CD1c-positive myeloid dendritic cell (primary cell): ENCODE results near the gene BICD2.
"Not testable (repeated sequence)": the region's sequence is repeated elsewhere in the genome, so short reads cannot be mapped to it uniquely, and the experiment has no call there.

ENCODE experiments used
- DNase-seq: peaks from one replicate; pipeline ENCODE4 v3.0.0-alpha.2; 2016; ENCODE audit errors: extremely low spot score

The BICD2 gene

DNA sequence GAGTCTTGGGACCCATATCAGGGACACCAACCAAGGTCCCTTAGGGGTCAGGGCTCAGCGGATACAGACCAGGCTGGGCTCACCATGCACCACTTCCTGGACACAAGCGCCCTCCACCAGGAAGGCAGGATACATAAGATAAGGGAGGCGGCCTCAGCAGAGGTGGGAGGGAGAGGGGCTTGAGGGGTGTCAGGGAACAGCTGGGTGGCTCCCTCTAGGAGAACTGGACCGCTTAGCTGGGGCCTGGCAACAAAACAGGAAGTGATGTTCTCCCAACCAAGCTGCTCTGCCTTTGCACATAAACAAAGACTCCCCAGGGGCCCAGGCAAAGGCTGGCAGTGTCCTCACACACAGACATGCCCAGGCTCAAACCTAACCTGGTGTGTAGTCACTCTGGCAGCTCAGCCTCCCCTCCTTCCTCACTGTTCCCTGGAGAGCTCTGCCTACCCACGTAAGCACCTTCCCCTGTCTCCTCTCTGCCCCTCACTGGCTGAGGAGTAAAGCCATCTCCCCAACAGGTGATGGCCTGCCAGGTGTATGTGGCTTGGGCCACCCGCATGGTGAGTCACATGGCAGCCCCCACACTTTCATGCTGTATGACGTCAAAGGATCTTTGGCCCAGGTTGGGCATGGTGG is 5.8 kb upstream of the BICD2 start:
- peak; percentile 41 for DNase-seq

DNA sequence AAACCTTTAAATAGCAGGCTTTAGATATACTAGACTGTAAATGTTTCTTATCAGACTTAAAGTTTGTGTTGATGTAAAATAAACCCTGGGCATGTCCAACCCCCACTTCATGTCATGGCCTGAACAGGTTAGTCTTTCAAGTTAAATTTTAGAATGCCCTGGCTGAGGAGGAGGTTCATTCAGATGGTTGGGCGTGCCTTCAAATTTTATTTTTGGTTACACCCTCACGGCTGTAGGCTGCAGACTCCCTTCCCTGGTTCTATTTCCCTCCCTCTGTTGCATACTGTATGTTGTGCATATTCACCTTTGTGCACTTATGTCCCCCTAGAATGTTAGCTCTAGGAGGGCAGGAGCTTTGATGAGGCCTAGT is 5.3 kb upstream of the BICD2 start:
- DNase-seq = no peak

DNA sequence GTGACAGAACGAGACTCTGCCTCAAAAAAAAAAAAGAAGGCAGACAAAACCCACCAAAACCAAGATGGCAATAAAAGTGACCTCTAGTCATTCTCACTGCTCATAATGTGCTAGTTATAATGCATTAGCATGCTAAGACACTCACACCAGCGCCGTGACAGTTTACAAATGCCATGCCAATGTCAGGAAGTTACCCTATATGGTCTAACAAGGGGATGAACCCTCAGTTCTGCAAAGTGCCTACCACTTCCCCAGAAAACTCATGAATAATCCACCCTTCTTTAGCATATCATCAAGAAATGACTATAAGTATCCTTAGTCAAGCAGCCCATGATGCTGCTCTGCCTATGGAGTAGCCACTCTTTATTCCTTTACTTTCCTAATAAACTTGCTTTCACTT is 4.7 kb upstream of the BICD2 start:
- DNase-seq = peak; percentile 73

DNA sequence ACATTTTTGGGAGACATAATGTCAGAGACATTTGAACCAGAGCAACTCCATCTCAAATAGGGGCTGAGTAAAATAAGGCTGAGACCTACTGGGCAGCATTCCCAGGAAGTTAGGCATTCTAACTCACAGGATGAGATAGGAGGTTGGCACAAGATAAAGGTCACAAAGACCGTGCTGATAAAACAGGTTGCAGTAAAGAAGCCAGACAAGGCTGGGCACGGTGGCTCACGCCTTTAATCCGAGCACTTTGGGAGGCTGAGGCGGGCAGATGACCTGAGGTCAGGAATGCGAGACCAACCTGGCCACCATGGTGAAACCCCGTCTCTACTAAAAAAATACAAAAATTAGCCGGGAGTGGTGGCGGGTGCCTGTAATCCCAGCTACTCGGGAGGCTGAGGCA is 4.2 kb upstream of the BICD2 start:
- not testable (repeated sequence) for DNase-seq

DNA sequence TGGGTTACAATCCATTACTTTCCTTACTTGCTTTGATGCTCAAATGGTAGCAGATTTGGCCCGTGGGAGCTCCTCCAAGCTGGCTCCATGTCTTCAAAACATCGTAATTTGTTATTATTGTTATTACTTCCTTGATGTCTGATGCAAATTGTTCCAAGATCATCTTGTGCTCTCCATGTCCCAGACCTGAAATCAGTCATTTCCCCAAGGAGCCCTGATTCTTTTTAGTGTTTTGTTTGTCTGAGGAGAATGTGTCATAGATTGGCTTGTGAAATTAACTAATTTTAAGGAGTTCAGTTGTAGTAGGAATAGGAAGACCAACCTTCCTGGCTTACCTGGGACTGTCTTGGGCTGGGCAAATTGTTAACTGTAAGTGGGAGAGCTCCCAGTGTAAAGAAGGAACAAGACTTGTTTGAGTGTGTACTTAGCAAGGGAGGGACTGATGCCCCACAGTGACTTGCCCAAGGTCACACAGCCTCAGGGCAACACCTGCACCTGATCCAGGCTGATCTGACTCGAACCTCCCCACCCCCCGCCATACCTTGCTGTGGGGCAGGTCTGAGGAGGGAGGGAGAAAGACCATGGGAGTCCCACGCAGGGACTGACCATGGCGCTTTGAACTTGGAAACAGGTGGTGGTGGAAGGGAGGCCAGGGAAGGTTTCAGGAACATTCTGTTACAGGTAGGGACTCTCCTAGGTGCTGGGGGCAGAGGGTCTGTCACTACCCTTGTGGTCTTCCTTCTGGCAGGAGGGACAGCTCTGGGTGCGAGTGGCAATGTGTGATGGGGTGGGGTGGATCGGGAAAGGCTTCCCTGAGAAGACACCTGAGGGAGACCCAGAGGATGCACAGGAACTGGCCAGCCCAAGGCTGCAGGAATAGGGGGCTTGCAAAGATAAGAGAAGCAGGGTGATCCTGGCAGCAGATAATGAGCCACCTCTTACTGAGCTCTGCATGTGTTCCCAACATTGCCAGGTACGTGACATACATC is 2.7 kb upstream of the BICD2 start:
- no peak for DNase-seq

DNA sequence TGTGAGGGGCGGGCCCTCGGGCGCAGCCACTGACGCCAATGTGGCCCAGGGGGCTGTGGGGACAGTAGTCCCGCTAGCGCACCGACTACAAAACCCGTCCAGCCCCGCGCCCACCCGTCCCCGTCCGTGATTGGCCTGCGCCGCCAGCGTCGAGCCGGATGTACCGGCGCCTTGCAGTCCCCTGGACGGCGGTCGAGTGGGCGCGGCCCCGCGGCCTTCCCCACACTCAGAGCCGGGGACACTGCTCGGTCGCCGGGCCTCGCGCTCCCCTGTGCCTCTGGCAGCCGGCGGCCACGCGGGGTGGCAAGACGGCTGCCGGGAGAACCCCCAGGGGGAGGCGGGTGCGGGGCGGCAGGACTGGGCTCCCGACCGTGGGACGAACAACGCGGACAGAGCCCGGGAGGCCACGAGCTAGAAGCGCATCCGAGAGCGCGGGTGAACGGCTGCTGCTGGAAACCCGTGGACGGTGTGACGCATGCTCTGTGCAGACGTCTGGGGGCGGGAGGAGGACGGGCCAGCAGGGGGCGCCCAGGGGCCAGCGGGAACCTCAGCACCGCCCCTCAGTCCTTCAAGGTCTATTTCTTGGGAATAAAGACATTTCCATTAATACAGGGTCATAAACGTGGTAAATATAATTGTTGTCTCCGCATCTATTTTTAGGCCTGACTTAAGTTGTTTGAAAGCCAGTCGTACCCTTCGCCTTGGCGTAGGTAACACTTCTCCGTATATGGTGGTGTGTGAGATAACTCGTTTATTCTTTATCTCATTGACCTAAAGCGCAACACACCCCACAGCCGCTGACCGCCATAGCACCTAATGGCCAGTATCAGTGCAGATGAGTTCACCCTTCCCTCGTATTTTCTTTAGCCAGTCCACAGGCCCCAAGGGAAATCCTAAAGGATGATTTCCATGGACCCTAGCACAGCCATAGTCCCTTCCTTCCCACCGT is 629 bp upstream of the BICD2 start:
- DNase-seq = peak; percentile 98

DNA sequence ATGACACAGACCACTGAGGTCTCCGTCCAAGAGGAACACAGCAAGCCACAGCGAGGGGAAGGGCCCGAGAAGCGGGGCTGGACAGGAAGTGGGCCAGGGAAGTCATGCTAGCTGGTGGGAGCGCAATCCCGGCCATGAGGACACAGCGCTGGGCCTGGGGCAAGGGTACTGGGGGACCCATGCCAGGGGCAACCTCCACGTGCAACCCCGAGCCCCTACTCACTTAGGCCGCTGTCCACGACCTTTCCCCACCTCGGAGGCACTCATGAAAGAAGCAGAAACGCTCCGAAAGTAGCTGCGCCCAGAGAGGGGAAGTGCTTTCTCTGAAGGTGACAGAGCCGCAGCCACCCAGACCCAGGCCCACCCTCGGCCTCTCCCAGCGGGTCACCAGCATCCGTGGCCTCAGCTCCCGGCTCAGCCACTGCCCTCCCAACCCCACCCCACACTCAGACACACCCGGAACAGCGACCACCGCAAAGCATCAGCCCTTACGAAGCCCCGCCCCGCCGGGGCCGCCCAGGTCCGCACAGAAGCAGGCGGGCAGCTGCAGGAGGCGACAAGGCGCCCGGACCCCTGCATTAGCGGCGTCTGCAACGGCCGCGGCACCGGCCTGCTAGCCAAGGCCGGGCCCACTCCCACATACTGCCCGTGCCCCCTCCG is 782 bp downstream of the BICD2 start:
- peak; percentile 66 for DNase-seq

DNA sequence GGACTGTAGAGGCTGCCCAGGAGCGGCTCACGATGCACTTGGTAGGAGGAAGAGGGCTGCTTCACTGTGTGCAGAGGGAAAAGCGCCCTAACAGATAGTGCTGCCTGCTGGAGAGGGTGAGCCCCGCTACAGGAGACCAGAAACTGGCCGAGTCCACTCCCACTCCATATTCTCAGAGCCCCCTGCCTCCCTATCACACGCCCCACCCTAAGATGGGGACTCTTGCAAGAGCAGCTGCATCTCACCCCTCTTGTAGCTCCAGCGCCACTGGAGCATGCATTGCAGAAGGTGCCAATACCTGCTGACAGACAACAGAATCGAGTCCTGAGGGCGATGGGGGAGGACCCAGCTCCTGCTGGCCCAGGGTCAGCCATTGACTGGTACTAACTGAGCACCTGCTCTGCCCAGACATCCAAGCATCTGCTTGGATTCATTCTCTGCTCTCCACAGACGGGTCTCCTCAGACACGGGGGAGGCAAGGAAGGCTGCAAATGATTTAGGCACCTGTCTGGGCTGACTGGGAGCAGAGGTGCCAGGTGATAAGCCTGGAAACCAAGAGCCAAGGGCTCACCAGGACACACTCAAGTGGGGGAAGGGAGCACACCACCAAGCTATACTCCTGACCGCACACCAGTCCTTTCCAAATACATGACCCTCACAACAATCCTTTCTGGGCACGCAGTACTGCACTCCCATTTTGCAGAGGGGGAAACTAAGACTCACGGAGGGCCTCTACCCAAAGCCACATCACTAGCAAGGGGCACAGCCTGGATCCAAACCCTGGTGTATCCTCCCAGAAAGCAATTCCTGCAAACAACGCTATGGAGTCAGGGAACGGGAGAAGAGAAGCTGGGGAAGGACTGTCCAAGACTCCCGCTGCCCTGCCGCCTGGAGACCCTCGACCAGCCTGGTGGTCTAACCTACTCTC is 1.6 kb downstream of the BICD2 start:
- DNase-seq = no peak

DNA sequence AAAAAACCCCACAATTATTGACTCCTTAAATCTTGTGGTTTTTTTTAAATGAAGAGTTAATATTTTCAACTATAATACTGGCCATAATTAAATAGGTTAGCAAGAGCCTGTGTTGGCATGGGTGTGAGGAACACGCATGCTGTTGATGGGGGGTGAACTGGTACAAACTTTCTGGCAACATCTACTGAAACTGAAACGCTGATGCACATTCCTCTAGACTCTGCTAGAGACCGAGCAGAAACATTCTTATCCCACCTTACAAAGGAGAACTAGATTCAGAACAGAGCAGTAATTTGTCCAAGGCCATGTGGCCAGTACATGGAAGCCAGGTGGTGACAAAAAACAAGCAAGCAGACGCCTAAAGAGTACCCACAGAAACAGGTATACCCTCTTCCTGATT is 2.4 kb downstream of the BICD2 start:
- no peak for DNase-seq

DNA sequence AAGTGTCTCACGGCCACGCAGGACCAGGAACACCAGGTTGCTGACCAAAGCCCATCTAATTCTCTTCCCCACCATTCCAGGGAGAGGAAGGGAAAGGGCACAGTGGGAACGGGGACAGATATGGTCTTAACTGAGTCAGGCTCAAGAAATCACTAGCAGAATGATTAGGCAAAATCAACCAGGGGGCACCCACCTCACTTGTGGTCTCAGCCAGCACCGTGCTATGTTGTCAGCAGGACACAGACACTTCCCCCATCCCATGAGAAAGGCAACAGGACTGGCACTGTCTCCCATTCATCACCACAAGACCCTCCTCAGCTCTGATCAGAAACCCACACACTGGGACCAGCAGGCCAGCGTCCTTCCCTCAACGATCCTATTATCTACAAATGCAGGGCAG is 2.9 kb downstream of the BICD2 start:
- DNase-seq = no peak

DNA sequence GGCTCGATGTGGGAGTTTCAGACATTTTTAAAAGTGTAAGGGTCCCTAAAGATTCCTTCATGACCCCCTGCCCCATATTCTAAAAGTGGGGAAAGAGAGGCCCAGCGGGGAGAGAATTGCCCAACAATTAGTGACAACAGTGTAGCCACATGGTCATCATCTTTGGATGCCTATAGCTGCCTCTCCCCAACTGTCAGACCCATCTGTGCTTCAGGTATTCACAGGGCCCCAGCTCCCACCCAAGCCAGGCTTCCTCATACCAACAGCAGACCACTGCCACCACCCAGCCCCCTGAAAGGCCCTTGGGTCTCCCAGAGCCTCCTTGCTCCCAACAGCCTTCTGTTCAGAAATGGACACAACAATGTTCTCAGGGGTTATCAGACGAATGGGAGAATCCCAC is 4.1 kb downstream of the BICD2 start:
- no peak for DNase-seq

DNA sequence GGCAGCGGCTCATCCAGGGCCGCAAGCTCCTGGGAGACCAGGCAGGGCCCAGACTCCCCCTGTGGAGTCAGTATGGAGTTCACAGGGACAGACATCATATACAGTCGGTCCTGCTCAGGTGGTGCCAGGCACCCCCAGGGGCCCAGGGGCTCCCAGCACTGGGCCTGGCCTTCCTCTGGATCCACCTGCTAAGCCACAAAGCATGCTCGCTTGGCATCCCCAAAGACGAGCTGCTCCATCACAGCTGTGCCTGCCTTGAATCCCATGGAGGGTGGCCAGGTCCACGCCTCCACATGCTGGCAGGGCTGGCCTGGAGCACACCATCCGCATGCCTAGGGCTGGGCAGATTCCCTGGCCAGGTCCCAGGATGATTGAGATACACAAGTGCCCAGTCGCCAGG is 4.6 kb downstream of the BICD2 start:
- DNase-seq = no peak

DNA sequence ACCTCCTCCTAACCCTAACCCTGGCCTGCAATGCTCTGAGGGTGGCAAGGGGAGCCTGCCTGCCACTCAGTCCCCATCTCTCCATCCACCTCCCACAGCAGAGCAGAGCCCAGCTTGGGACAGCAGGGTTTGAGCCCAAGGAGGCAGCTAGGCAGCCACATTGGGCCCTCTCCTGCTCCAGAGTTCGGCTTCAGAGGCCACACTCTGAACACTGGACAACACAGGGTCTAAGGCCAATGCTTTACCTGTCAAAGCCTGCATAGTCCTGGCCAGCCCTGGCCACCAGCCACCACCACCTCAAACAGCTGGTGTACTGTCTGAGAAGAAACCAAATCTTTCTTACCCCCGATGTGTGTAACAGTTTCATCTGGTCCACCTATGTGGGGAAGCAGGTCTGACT is 5.2 kb downstream of the BICD2 start:
- no peak for DNase-seq

DNA sequence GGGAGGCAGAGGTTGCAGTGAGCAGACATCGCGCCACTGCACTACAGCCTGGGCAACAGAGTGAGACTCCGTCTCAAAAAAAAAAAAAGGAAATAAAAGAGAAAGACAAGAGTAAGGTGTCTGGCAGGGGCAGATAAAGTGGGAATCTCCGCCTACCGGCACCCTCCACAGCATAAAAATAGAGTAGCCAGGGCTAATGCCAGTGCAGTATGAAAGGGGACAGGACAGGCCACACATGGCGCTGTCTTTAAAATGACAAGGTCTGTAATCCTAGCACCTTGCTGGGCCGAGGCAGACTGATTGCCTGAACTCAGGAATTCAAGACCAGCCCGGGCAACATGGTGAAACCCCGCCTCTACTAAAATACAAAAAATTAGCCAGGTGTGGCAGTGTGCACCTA is 7.8 kb downstream of the BICD2 start:
- DNase-seq = no peak

DNA sequence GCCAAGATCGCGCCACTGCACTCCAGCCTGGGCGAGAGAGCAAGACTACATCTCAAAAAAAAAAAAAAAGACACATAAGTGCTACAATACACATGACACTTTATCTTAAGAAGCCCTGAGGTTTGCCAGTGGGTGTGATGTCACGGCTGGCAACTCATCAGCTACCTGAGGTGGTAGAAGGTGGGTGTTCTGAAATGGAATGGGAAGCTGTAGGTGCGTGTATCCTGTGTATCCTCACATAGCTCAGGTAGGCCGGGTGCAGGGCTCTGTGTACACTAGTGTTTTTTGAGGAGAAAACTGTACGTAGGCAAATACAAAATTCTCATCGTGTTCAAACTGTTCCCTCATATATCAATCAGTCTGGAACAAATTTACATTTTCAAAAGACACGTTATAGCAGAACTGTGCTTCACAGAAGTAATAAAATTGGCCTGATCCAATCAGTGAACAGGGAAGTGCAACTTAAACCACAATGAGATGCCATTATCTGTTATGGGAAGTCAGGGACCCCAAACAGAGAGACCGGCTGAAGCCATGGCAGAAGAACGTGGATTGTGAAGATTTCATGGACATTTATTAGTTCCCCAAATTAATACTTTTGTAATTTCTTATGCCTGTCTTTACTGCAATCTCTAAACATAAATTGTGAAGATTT is 10.4 kb downstream of the BICD2 start:
- DNase-seq = peak; percentile 62

DNA sequence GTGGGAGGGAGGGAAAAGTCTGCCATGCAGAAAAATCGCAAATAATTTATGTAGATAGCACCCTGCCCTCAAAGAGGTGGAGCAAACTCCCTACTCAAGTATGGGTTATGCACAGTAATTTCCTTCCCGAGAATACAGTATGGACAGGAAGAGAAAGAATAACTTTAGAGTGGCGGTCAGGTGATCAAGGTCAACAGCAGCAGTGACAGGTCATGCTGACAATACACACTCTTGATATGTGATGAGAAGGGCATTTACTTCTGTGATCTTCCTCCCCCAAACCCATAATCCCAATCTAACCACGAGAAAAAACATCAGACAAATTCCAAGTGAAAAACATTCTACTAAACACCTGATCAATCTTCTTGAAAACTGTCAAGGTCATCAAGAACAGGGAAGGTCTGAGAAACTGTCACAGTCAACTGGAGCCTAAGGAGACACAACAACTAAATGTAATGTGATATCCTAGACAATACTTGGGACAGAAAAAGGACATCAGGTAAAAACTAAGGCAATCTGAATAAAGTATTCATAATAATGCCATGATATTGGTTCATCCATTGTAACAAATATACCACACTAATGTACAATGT is 11.7 kb downstream of the BICD2 start:
- no peak for DNase-seq

DNA sequence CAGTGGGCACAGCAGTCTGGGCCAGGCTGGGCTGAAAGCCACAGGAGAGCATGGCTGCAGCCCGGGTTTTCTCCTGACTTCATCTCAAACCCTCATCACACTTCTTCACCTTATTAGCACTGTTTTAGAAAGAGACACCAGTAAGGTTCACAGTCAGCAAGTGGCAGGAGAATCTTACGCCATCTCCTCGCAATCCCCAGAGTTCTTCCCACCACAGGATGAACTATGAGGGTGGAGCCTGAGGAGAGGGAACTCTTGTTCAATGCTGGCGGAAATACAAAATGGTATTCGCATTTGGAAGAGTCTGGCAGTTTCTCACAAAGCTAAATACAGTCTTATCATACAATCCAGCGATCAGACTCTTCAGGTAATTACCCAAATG is 14.7 kb downstream of the BICD2 start:
- peak; percentile 34 for DNase-seq

DNA sequence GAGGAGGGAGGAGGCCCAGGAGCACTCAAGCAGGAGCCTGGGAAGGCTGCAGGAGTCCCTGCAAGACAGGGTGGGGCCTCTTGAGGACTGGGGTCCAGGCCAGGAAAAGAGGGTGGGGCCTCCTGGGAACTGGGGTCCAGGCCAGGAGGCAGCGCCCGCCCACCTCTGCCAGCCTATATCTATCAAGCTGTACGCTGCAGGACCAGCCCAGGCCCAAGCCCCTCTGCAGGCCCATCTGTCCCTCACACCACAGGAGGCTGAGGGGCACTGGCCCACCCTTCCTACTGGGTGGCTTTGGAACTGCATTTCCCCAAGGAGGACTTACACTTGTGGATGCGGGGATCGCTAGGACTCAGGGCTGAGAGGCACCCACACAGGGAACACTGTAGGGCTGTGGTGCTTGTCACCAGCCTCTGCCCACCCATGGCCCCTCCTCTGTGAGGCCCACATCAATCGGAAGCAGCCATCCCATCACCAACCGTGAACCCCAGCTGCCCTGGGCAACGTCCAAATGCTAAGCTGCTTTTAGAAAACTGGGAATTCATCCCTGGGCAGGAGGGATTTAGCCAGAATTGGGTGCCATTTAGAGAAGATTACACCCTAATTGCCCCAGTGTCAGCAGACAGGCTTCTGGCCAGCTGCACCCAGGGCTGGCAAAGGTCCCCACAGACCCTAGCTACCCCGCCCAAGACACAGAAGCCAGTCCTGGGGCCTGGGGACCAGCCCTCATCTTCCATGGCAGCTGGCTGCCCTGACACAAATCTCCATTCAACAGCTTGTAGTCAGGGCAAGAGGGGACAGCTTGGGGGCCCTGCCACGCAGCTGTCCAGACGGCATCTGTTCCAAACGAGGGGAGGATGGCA is 15.3 kb downstream of the BICD2 start:
- DNase-seq = no peak

DNA sequence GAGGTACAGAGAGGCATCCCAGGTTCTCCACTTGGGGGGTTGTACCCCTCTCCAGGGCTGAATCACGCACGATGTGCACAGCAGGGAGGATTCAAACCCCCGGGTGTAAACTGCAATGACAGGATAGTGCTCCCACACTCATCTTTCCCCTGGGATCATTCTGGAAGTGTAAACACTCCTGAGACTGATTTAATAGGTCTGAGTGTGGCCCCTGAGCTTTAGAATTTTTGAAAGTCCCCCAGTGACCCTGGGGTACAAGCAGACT is 16.5 kb downstream of the BICD2 start:
- DNase-seq = no peak
